ENCODE results near the gene CHRNA3.
"Not testable (repeated sequence)": the region's sequence is repeated elsewhere in the genome, so short reads cannot be mapped to it uniquely, and the experiment has no call there.

Gene CHRNA3

DNA sequence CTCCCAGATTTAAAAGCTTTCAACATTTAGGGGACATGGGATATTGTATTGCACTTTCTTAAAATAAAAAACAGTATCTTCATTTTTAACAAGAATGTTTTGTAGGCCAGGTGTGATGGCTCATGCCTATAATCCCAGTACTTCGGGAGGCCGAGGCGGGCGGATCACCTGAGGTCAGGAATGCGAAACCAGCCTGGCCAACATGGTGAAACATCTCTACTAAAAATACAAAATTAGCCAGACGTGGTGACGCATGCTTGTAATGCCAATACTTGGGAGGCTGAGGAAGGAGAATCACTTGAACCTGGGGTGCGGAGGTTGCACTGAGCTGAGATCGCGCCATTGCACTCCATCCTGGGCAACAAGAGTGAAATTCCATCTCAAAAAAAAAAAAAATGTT, 60.6 kb downstream of the CHRNA3 start:
- DNase-seq (ENCODE audit: low read depth) = not testable (repeated sequence)

DNA sequence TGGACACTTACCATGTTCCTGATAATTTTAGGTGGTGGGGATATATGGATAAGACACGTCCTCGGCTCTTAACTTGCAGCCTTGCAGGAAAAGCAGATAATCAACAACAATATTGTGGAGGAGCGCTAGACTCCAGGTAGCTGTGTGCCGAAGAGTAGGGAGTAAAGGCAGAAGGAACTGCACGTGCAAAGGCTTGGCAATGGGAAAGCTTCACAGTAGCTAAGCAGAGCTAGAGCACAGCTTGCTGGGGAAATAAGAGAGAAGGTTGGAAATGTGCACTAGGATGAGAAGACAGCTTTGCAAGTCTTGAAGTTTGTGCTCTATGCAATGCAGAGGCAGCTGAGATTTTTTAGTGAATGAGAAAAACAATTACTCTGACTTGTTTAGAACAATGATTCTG, 68.2 kb downstream of the CHRNA3 start:
- DNase-seq (ENCODE audit: low read depth) = no peak

DNA sequence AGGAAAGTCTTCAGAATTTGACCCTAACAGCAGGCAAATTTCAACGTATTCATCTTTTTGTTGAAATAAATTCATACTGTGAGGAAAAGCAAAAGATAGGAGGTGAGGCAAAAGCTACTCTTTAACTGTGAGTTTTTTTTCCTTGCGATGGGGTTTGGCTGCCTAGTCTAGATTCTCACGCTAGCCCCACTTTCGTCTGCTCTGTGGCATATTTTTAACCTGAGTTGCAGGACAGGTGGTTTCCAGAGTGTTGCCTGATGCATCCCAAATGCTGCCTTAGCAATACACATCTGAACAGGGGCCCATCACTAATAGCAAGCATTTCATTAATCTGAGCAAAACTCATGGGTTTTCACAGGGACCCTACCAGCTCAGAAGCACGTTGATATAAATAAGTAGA, 68.9 kb downstream of the CHRNA3 start:
- no peak for DNase-seq (ENCODE audit: low read depth)

DNA sequence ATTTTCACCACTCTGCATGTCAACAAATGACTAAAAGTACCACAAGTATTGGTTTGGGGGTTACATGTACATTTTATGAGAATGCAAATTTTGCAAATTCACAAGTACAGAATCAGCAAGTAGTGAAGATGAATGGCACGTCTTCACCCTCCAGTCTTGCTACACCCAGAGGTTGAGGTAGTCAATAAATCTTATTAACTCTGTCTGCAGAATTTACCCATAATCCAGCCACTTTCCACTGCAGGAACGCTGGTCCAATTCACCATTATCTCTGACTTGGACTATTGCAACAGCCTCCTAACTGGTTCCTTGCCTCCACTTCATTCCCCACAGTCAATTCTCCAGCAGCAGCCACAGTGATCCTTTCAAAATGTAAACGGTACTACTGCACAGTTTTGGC, 70.0 kb downstream of the CHRNA3 start:
- DNase-seq (ENCODE audit: low read depth) = no peak

DNA sequence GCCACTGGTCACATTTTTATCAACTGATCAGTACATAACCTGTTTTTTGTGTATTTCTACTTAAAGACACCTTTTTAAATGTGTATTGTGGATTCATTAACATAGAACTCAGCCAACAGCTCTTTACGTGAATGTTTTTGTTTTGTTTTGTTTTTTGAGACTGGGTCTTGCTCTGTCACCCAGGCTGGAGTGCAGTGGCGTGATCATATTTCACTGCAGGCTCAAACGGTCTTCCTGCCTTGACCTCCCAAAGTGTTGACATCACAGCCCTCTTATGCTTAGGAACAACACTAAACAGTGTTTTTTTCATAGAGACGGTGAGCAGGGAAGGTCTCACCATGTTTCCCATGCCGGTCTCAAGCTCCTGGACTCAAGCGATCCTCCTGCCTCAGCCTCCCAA, 70.6 kb downstream of the CHRNA3 start:
- DNase-seq (ENCODE audit: low read depth) = no peak

Data from activated T-helper 1 cell treated with Interleukin-2 at 50 U/mL for 16 hours (primary cell).